Measurements from ENCODE around the gene HFE.

DNA sequence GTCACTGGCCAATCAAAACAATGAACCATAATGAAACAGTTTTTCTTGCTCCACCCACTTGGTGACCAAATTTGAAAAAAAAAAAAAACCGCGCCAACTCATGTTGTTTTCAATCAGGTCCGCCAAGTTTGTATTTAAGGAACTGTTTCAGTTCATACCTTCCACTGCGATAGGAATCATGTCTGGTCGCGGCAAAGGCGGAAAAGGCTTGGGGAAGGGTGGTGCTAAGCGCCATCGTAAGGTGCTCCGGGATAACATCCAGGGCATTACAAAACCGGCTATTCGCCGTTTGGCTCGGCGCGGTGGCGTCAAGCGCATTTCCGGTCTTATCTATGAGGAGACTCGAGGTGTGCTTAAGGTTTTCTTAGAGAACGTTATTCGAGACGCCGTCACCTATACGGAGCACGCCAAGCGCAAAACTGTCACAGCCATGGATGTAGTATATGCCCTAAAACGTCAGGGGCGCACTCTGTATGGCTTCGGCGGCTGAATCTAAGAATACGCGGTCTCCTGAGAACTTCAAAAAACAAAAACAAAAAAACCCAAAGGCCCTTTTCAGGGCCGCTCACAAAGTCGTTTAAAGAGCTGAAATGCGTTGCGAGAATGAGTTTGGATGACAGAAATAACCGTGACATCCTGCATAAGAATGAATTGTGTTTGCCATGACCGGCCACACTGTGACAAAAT lies 16.7 kb downstream of the HFE start:
- peak; percentile 28; the same call in 1 of the 2 replicates for TF ChIP-seq SPI1 (IDR thresholded peaks at IDR 0.05; ENCODE audit: borderline replicate concordance, low read depth)
- TF ChIP-seq, protein P1, sequence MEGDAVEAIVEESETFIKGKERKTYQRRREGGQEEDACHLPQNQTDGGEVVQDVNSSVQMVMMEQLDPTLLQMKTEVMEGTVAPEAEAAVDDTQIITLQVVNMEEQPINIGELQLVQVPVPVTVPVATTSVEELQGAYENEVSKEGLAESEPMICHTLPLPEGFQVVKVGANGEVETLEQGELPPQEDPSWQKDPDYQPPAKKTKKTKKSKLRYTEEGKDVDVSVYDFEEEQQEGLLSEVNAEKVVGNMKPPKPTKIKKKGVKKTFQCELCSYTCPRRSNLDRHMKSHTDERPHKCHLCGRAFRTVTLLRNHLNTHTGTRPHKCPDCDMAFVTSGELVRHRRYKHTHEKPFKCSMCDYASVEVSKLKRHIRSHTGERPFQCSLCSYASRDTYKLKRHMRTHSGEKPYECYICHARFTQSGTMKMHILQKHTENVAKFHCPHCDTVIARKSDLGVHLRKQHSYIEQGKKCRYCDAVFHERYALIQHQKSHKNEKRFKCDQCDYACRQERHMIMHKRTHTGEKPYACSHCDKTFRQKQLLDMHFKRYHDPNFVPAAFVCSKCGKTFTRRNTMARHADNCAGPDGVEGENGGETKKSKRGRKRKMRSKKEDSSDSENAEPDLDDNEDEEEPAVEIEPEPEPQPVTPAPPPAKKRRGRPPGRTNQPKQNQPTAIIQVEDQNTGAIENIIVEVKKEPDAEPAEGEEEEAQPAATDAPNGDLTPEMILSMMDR (IDR thresholded peaks at IDR 0.05; ENCODE audit: insufficient read depth, low read length), result no peak
- TF ChIP-seq POLR2AphosphoS5 (IDR thresholded peaks at IDR 0.05; ENCODE audit: low read depth), result peak; percentile 100

Data from HL-60 (cell line).